HG03439 (cell line): ENCODE measurements around the gene NEBL.

Source experiments
- ATAC-seq: cut with Tn5 transposase; IDR thresholded peaks from one replicate; pipeline ENCODE4 v1.9.1; 2021; ENCODE audit warnings: mild to moderate bottlenecking, moderate library complexity; ENCODE audit not compliant: unreplicated experiment

The NEBL gene

GRCh38 chr10:20870834-20871233, 26.3 kb downstream of the NEBL start:
- ATAC-seq, result no peak

GRCh38 chr10:20863008-20863407, 34.1 kb downstream of the NEBL start:
- ATAC-seq, result no peak

- ATAC-seq, result no peak
Measured at GRCh38 chr10:20858292-20859124, 38.6 kb downstream of the NEBL start.

- no peak for ATAC-seq
Measured at GRCh38 chr10:20856484-20856883, 40.6 kb downstream of the NEBL start.

- no peak for ATAC-seq
Measured at GRCh38 chr10:20855398-20856038, 41.6 kb downstream of the NEBL start.

GRCh38 chr10:20853276-20853675, 43.8 kb downstream of the NEBL start:
- ATAC-seq, result no peak

GRCh38 chr10:20852303-20852702, 44.8 kb downstream of the NEBL start:
- ATAC-seq, result no peak

- no peak for ATAC-seq
Measured at GRCh38 chr10:20847512-20847911, 49.6 kb downstream of the NEBL start.

- no peak for ATAC-seq
Measured at GRCh38 chr10:20846263-20846662, 50.8 kb downstream of the NEBL start.

GRCh38 chr10:20841419-20841818, 55.7 kb downstream of the NEBL start:
- no peak for ATAC-seq

GRCh38 chr10:20839910-20840309, 57.2 kb downstream of the NEBL start:
- no peak for ATAC-seq

- ATAC-seq, result no peak
Measured at GRCh38 chr10:20839141-20839540, 58.0 kb downstream of the NEBL start.

- no peak for ATAC-seq
Measured at GRCh38 chr10:20836401-20836800, 60.7 kb downstream of the NEBL start.

GRCh38 chr10:20835335-20835734, 61.8 kb downstream of the NEBL start:
- no peak for ATAC-seq

- no peak for ATAC-seq
Measured at GRCh38 chr10:20834825-20835224, 62.3 kb downstream of the NEBL start.

GRCh38 chr10:20822825-20823224, 74.3 kb downstream of the NEBL start:
- ATAC-seq, result no peak

GRCh38 chr10:20817646-20818045, 79.5 kb downstream of the NEBL start:
- ATAC-seq, result no peak

GRCh38 chr10:20817116-20817515, 80.0 kb downstream of the NEBL start:
- ATAC-seq, result no peak

GRCh38 chr10:20814116-20814515, 83.0 kb downstream of the NEBL start:
- no peak for ATAC-seq

- ATAC-seq, result no peak
Measured at GRCh38 chr10:20811131-20811530, 86.0 kb downstream of the NEBL start.

- no peak for ATAC-seq
Measured at GRCh38 chr10:20809631-20810030, 87.5 kb downstream of the NEBL start.

- ATAC-seq, result no peak
Measured at GRCh38 chr10:20806487-20806886, 90.6 kb downstream of the NEBL start.
